ENCODE measurements around the gene BAHD1.

Gene BAHD1

GRCh38 chr15:40440743-40441564, at the start of gene BAHD1:
Gene BAHD1, plus strand, starts transcription at chr15:40440953. Its CDS starts 17,512 bp downstream, at chr15:40458465.
- DNase-seq (ENCODE audit: low read depth, low spot score), result peak; percentile 74

- no peak for DNase-seq (ENCODE audit: low read depth, low spot score)
These were observed 47.5 kb upstream of the BAHD1 start for GRCh38 chr15:40392986-40393948.

GRCh38 chr15:40397688-40398412, 42.9 kb upstream of the BAHD1 start:
- DNase-seq (ENCODE audit: low read depth, low spot score), result no peak

- no peak for DNase-seq (ENCODE audit: low read depth, low spot score)
These were observed 42.3 kb upstream of the BAHD1 start for GRCh38 chr15:40398413-40398873.

- no peak for DNase-seq (ENCODE audit: low read depth, low spot score)
These were observed 41.4 kb upstream of the BAHD1 start for GRCh38 chr15:40399370-40399769.

GRCh38 chr15:40405501-40406381, 35.0 kb upstream of the BAHD1 start, which contains the start of gene IVD:
Gene IVD, plus strand, starts transcription at chr15:40405795. Its CDS starts 33 bp downstream, at chr15:40405828.
- DNase-seq (ENCODE audit: low read depth, low spot score), result peak; percentile 89

- no peak for DNase-seq (ENCODE audit: low read depth, low spot score)
These were observed 33.3 kb upstream of the BAHD1 start for GRCh38 chr15:40407330-40407990.

- DNase-seq (ENCODE audit: low read depth, low spot score), result no peak
These were observed 31.4 kb upstream of the BAHD1 start for GRCh38 chr15:40409366-40409765.

GRCh38 chr15:40410476-40410875, 30.3 kb upstream of the BAHD1 start:
- no peak for DNase-seq (ENCODE audit: low read depth, low spot score)

- DNase-seq (ENCODE audit: low read depth, low spot score), result no peak
These were observed 28.5 kb upstream of the BAHD1 start for GRCh38 chr15:40412095-40412759.

- no peak for DNase-seq (ENCODE audit: low read depth, low spot score)
These were observed 27.7 kb upstream of the BAHD1 start for GRCh38 chr15:40413036-40413435.

GRCh38 chr15:40414816-40415215, 25.9 kb upstream of the BAHD1 start:
- no peak for DNase-seq (ENCODE audit: low read depth, low spot score)

GRCh38 chr15:40415226-40415625, 25.5 kb upstream of the BAHD1 start:
- DNase-seq (ENCODE audit: low read depth, low spot score), result no peak

GRCh38 chr15:40416056-40416455, 24.7 kb upstream of the BAHD1 start:
- DNase-seq (ENCODE audit: low read depth, low spot score), result no peak

- DNase-seq (ENCODE audit: low read depth, low spot score), result no peak
These were observed 22.6 kb upstream of the BAHD1 start for GRCh38 chr15:40418126-40418525.

GRCh38 chr15:40420071-40420713, 20.6 kb upstream of the BAHD1 start:
- DNase-seq (ENCODE audit: low read depth, low spot score), result no peak

- DNase-seq (ENCODE audit: low read depth, low spot score), result no peak
These were observed 20.0 kb upstream of the BAHD1 start for GRCh38 chr15:40420793-40421192.

GRCh38 chr15:40421246-40422157, 19.3 kb upstream of the BAHD1 start:
- no peak for DNase-seq (ENCODE audit: low read depth, low spot score)
